DMS153 (cell line): ENCODE measurements around the gene DRAP1.

ENCODE experiments used
- DNase-seq: peaks from one replicate; lab custom pipeline; 2025; lab: John Stamatoyannopoulos, UW

Gene DRAP1

GRCh38 chr11:65961267-65962140 lies 42.3 kb downstream of the DRAP1 start, which contains the start of gene SART1:
SART1 (plus strand) TSS chr11:65961734; CDS start chr11:65961781, 47 bp downstream.
- DNase-seq = peak; percentile 96

GRCh38 chr11:65962141-65962564 lies 42.9 kb downstream of the DRAP1 start:
- DNase-seq = no peak

- DNase-seq = no peak
These were observed 45.7 kb downstream of the DRAP1 start for GRCh38 chr11:65964906-65965305.

GRCh38 chr11:65965986-65966762 lies 46.9 kb downstream of the DRAP1 start:
- DNase-seq = no peak

- no peak for DNase-seq
These were observed 48.2 kb downstream of the DRAP1 start for GRCh38 chr11:65967329-65967934.

- no peak for DNase-seq
These were observed 49.6 kb downstream of the DRAP1 start for GRCh38 chr11:65968600-65969482.
